Stimulated activated naive CD8-positive, alpha-beta T cell treated with anti-CD3 and anti-CD28 coated beads, Interleukin-15, Interleukin-2, amounts not matched to agents 100 ng/mL and 50 ng/mL, for 24 hours (primary cell): Measurements from ENCODE around the gene PLPPR5.

Experiments used
- H3K27ac Mint-ChIP-seq: one replicate; pipeline ENCODE4 v1.8.0; 2021; ENCODE audit warnings: mild to moderate bottlenecking, mixed read lengths
- H3K27me3 Mint-ChIP-seq: one replicate; pipeline ENCODE4 v1.8.0; 2021; ENCODE audit warnings: mixed read lengths
- H3K36me3 Mint-ChIP-seq: one replicate; pipeline ENCODE4 v1.8.0; 2021; ENCODE audit warnings: low read depth, mixed read lengths
- H3K4me1 Mint-ChIP-seq: one replicate; pipeline ENCODE4 v1.8.0; 2021; ENCODE audit warnings: low read depth, mixed read lengths
- H3K4me3 Mint-ChIP-seq: one replicate; pipeline ENCODE4 v1.8.0; 2021; ENCODE audit warnings: mild to moderate bottlenecking, mixed read lengths
- H3K9me3 Mint-ChIP-seq: one replicate; pipeline ENCODE4 v1.8.0; 2021; ENCODE audit warnings: mixed read lengths

The PLPPR5 gene

DNA sequence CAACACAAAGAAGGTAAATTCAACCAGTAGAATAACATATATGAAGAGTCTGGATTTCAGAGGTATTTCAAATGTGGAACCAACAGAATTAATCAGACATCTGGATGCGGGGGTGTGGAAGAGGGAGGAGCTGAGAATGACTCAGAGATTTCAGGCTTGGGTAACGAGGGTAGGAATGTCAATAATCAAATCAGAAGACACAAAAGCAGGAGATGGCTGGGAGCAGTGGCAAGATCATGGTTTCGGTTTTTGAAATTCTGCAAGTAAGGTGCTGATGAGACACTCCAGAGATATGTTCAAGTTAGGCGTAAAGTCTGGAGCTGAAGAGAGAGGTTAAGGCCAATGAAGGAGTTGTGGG lies 64.0 kb downstream of the PLPPR5 start:
- H3K36me3 Mint-ChIP-seq = no peaks in the 10 kb centered on the region
- H3K4me3 Mint-ChIP-seq = no peak overlapping the region
- no peak overlapping the region for H3K27ac Mint-ChIP-seq
- no peaks in the 10 kb centered on the region for H3K27me3 Mint-ChIP-seq
- H3K4me1 Mint-ChIP-seq = peaks cover 7% of the 10 kb centered on the region
- no peaks in the 10 kb centered on the region for H3K9me3 Mint-ChIP-seq

DNA sequence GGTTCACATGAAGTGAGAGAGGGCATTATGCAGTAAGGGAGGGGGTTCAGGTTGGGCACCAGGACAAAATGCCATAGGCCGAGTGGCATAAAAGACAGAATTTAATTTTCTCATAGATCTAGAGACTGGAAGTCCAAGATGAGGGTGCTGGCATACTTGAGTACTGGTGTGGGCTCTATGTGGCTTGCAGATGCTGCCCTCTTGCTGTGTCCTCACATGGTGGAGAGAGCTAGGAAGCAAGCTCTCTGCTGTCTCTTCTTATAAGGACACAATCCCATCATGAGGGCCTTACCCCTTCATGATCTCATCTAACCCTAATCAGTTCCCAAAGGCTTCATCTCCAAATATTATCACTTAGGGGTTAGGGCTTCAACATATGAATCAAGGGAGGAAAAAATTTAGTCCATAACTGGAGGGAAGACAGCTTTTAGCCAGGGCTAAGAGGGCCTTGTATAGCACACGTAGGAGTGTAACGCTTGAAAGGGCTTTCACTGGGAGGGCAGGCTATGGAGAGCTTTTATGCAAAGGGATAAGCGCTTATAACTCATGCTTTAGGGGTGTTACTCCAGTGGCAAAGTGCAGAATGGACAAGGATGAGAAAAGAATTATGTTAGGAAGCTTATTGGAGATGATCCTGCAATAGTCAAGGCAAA lies 64.5 kb downstream of the PLPPR5 start:
- Mint-ChIP-seq H3K27me3 (no peaks in the 10 kb centered on the region), H3K4me3 (no peak overlapping the region), H3K9me3 (no peaks in the 10 kb centered on the region), H3K36me3 (no peaks in the 10 kb centered on the region), H3K27ac (no peak overlapping the region), H3K4me1 (peaks cover 7% of the 10 kb centered on the region)

DNA sequence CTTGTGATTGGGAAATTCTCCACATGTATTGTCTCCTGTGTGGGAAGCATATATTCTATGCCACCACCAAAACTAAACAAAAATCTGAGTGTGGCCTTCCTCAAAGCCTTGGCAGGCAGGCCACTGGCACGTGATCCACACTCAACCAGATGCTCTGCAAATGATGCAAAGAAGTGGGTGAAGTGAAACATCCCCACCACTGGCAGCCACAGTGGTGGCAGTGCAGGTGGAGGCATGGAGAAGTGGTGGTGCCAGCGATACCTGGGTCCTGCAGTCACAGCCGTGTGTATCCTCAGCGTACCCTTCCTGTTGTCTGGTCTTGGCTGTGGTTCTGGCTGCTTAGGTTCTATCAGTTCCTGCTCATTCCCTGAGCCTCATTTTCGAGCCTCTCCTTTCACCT lies 65.2 kb downstream of the PLPPR5 start:
- Mint-ChIP-seq H3K27ac (no peak overlapping the region), H3K36me3 (no peaks in the 10 kb centered on the region), H3K9me3 (no peaks in the 10 kb centered on the region), H3K4me1 (peaks cover 7% of the 10 kb centered on the region), H3K27me3 (no peaks in the 10 kb centered on the region), H3K4me3 (no peak overlapping the region)

DNA sequence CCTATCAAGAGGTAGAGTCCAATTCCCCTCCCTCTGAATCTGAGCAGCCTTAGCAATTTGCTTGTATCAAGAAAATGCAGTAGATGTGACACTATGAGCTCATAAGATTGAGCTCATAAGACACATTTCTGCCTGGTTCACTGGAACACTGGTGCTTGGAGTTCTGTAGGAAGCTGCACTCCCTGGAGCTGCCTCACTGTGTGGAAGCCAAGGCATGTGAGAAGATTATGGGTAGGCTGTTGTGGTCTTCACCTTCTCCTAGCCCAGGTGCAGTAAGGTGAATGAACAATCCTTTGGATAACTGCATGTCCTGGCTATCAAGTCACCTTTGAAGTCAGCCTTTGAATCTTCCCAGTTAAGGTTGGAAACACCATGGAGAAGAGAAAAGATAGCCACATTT lies 67.3 kb downstream of the PLPPR5 start:
- Mint-ChIP-seq H3K27ac (no peak overlapping the region), H3K4me3 (no peak overlapping the region), H3K36me3 (no peaks in the 10 kb centered on the region), H3K4me1 (peaks cover 7% of the 10 kb centered on the region), H3K9me3 (no peaks in the 10 kb centered on the region), H3K27me3 (no peaks in the 10 kb centered on the region)

DNA sequence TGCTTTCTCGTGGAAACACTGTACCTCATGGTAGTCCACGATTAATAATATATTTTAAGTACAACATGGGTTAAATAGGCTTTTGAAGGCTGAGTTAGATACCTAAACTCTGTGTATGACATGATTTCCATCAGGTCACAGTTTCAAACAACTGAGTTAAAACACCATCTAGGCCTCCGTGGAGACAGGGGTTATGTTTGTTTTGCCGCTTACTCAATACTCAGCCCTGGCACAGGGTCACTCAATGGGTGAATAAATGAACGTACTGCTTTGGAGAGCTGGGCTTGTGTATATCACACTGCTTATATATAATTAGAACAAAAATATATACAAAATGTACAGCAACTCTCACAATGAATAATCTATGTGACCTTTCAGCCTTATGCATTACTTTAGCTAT lies 72.5 kb downstream of the PLPPR5 start:
- H3K27ac Mint-ChIP-seq = no peak overlapping the region
- no peak overlapping the region for H3K4me3 Mint-ChIP-seq
- no peaks in the 10 kb centered on the region for H3K9me3 Mint-ChIP-seq
- no peaks in the 10 kb centered on the region for H3K27me3 Mint-ChIP-seq
- no peaks in the 10 kb centered on the region for H3K36me3 Mint-ChIP-seq
- no peaks in the 10 kb centered on the region for H3K4me1 Mint-ChIP-seq

DNA sequence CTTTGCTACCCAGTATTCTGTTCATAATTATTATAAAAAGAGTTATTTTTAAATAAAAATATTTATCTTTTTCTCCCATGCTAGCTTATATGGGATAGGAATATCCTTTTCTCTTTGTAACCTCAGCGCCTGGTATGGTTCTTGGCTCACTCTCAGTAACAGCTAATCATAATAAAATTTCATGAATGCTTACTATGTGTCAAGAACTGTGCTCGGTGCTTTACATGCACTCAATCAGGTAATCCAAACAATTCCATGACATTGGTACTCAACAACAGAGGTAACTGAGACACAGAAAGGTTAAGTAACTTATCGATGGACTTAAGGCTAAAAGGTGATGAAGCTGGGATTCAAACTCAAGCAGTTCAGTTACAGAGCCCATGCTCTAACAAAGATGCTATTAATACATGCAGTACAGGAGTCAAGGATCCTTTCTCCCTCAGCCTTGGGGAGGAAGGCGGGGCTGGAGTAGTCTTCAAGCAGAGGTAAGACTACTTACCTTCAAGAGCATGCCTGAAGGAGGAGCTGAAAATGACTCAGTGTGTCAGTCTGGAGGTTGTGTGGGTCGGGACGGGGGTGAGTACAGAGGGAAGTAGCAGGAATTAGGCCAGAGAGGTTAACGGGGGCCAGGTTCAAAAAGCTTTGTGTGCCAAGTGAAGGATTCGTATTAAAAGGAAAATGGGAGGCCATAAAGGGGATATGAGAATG lies 73.4 kb downstream of the PLPPR5 start:
- H3K36me3 Mint-ChIP-seq = no peaks in the 10 kb centered on the region
- H3K4me1 Mint-ChIP-seq = no peaks in the 10 kb centered on the region
- H3K9me3 Mint-ChIP-seq = no peaks in the 10 kb centered on the region
- no peaks in the 10 kb centered on the region for H3K27me3 Mint-ChIP-seq
- no peak overlapping the region for H3K4me3 Mint-ChIP-seq
- H3K27ac Mint-ChIP-seq = no peak overlapping the region

DNA sequence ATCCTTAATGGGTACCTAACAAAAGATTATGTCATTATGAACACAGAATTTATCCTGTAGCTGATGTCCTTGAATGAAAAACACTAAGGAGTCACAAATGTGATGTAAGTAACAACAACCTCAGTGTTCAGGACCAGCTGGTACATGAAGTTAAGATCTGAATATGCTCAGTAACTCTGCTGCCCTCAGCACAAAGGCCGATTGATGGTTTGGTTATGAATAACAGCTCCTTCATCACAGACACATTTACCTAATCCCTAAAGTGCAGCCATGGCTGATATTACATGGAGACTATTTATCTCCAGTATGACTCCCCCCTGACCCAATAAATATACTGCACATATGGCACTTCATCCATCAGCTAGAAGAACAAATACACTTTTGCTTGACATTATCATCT lies 75.2 kb downstream of the PLPPR5 start:
- no peak overlapping the region for H3K4me3 Mint-ChIP-seq
- H3K9me3 Mint-ChIP-seq = no peaks in the 10 kb centered on the region
- H3K27me3 Mint-ChIP-seq = no peaks in the 10 kb centered on the region
- H3K36me3 Mint-ChIP-seq = no peaks in the 10 kb centered on the region
- no peak overlapping the region for H3K27ac Mint-ChIP-seq
- no peaks in the 10 kb centered on the region for H3K4me1 Mint-ChIP-seq

DNA sequence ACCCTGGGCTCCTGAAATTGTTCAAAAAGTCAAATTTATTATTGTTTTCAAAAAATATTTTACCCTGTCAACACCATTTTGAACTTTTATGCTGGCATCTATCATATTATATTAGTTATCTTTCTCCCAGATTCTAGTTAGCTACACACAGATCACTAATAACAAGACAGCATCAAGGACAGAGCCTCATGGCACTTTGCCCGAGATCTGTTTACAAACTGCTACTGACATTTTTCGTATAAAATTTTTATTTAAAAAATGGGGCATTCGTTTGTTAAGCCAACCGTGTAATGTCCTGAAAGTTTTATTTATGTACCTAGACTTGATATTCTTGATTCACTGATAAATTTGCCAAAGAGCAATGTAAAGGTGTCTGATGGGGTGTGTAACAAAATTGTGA lies 78.1 kb downstream of the PLPPR5 start:
- Mint-ChIP-seq H3K9me3 (no peaks in the 10 kb centered on the region), H3K27me3 (no peaks in the 10 kb centered on the region)

DNA sequence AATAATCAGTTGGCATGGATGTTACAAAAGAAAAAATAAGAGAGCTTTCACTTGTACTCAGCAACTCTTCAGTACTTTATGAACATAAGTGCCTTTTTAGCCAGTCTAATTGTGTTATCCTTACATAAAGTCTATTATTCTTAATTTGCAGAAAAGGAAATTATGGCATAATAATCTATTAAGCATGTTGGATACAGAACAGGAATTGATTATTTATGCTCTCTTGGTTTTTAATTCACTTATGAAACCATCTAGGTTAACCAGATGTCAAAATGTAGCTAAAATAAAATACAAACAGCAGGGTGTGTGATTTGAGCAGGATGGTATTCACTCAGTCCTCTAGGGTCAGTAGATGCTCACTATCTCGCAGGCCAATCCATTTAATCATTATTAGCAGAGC lies 79.7 kb downstream of the PLPPR5 start:
- Mint-ChIP-seq H3K27me3 (no peaks in the 10 kb centered on the region), H3K4me3 (no peak overlapping the region), H3K4me1 (no peaks in the 10 kb centered on the region), H3K36me3 (no peaks in the 10 kb centered on the region), H3K27ac (no peak overlapping the region), H3K9me3 (no peaks in the 10 kb centered on the region)

More for the DNA sequence above, 78.1 kb downstream of the PLPPR5 start:
- Mint-ChIP-seq H3K4me3 (no peak overlapping the region), H3K27ac (no peak overlapping the region), H3K4me1 (no peaks in the 10 kb centered on the region), H3K36me3 (no peaks in the 10 kb centered on the region)

DNA sequence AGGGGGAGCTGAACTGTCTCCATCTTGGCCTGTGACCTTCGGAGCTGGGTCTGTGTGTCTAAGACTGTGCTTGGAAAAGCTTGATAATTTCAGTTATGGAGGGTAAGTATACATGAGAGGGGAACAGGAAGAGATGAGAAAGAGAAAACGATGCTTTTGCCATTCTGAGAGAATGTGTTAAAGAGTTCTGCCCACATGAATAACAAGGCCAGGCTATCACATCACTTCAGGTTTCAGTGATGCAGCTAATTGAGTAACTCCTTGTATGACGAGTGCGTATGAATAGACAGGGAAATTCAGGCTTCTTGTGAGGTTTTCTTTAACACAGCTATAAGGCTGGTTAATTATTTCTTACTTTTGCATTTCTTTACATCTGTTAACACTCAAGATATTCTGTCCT lies 81.0 kb downstream of the PLPPR5 start:
- Mint-ChIP-seq H3K27me3 (no peaks in the 10 kb centered on the region), H3K9me3 (no peaks in the 10 kb centered on the region), H3K4me1 (no peaks in the 10 kb centered on the region), H3K27ac (no peak overlapping the region), H3K4me3 (no peak overlapping the region), H3K36me3 (no peaks in the 10 kb centered on the region)

DNA sequence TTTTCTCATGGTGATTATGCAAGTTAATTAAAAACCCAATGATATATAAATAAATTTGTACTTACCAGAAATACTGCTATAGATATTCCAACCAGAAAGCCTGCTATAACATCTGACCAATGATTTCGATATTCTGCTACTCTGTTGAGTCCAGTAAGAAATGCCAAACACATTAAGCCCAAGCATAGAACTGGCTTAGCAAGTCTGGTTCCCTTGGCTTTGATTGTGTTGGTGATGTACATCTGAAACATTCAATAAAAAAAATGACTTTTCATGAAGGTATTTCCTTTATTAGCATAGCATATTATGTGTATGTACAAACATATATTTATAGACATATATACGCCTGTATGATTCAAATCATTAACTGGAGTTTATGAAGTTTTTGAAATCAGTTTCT lies 82.8 kb downstream of the PLPPR5 start:
- Mint-ChIP-seq H3K4me1 (no peaks in the 10 kb centered on the region), H3K9me3 (no peaks in the 10 kb centered on the region), H3K4me3 (no peak overlapping the region), H3K27me3 (no peaks in the 10 kb centered on the region), H3K27ac (no peak overlapping the region), H3K36me3 (no peaks in the 10 kb centered on the region)

DNA sequence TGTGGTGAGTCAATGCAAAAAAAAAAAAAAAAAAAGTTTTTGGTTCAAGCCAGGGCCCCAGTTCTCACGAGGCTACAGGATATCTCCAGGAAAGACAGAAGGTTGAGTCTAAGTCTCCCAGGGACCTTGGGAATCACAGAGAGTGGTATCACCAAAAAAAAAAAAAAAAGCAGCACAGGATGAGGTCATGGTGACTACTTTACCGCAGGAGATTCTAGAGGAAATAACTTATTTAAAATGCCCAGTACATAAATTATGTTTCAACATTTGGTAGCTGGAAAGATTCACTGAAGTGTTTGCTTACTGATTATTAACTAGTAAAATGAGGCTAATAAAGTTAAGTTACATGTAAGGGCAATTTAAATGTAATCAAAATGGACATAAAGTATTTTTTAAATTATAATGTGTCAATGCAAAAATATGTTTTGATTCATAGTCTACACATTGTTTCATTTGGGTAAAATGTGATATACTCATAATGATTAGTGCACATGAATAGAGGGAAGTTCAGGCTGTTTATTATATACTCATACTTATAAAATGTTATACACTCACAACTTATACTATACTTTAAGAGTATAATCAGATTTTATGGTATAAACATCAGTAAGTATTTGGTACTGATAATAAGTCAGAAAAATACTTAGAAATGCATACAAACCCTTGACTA lies 84.1 kb downstream of the PLPPR5 start:
- no peaks in the 10 kb centered on the region for H3K27me3 Mint-ChIP-seq
- H3K27ac Mint-ChIP-seq = no peak overlapping the region
- H3K4me1 Mint-ChIP-seq = no peaks in the 10 kb centered on the region
- no peak overlapping the region for H3K4me3 Mint-ChIP-seq
- no peaks in the 10 kb centered on the region for H3K36me3 Mint-ChIP-seq
- no peaks in the 10 kb centered on the region for H3K9me3 Mint-ChIP-seq

DNA sequence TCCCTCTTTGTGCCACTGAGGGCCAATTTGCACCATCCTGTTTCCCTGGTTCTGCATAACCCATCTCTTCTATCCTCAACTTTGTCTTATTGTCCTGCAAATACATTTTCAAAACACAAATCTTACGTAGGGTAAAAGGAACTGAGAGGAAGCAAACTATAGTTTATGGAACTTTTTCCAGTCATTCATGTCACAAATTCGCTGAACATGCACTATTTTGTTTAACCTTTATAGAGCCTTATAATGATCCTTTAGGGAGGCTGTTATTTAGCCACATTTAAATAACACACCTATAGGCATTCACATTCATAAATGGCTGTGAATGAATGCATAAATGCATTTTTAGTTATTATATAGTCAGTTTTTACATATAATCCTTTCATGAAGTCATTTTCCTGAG lies 85.0 kb downstream of the PLPPR5 start:
- H3K4me1 Mint-ChIP-seq = no peaks in the 10 kb centered on the region
- H3K36me3 Mint-ChIP-seq = no peaks in the 10 kb centered on the region

DNA sequence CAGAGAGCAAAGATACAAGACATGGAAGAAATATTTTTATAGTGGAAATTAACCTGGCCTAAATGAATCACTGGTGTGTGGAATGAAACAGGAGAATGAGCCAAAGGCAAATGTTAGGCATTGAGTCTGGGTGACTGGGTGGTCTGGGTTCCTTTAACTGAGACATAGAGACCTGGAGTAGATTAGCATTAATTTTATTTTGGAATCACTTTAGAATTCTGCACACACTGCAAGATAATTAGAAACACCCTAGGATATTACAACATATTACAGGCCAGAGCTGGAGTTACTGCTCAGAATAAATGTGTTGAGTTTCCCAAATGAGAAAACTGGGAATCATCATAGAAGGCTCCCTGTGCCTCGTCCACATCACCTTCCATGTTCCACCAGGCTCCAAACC lies 85.5 kb downstream of the PLPPR5 start:
- Mint-ChIP-seq H3K4me3 (no peak overlapping the region), H3K4me1 (no peaks in the 10 kb centered on the region), H3K27me3 (no peaks in the 10 kb centered on the region), H3K27ac (no peak overlapping the region), H3K36me3 (no peaks in the 10 kb centered on the region), H3K9me3 (no peaks in the 10 kb centered on the region)

More for the DNA sequence above, 85.0 kb downstream of the PLPPR5 start:
- no peaks in the 10 kb centered on the region for H3K27me3 Mint-ChIP-seq
- no peak overlapping the region for H3K4me3 Mint-ChIP-seq
- no peak overlapping the region for H3K27ac Mint-ChIP-seq
- H3K9me3 Mint-ChIP-seq = no peaks in the 10 kb centered on the region

DNA sequence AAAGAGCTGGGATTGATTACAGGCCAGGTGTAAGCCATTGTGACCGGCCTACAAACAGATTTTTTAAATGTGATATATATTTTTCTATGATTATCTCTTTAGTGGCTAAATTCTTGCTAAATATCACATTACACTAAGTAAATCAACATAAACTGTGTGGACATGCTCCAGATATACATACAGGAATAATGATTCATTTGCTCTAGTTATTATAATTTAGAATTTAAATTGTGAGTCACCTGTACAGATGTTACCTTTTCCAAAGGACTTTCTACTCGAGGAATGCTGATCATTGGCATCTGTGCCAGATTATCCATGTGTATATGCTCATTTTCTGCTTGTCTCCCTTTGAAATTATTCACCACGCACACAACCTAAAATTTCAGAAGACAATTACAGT lies 90.1 kb downstream of the PLPPR5 start:
- no peak overlapping the region for H3K27ac Mint-ChIP-seq
- H3K9me3 Mint-ChIP-seq = peaks cover 3% of the 10 kb centered on the region
- H3K4me1 Mint-ChIP-seq = no peaks in the 10 kb centered on the region
- H3K36me3 Mint-ChIP-seq = no peaks in the 10 kb centered on the region
- no peak overlapping the region for H3K4me3 Mint-ChIP-seq
- H3K27me3 Mint-ChIP-seq = no peaks in the 10 kb centered on the region

DNA sequence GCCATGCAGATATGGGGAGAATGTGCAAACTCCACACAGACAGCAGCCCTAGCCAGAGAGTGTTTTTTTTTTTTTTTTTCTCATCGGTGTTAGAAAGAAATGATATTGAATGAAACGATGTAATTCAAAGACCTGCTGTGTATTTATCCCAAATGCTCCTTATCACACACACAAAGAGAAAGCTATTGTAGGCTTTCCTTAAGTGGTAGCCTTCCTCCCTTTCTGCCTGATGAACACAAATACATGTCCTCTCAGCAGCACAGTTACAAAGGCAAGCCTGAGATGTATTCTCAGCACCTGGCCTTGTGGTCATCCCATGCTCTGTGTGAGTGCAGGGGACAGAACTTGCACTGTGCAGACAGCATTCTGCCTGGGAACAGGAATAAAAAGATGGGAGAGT lies 93.8 kb downstream of the PLPPR5 start:
- Mint-ChIP-seq H3K27ac (no peak overlapping the region), H3K4me1 (no peaks in the 10 kb centered on the region)

More for the DNA sequence above, 93.8 kb downstream of the PLPPR5 start:
- peaks cover 3% of the 10 kb centered on the region for H3K9me3 Mint-ChIP-seq
- no peaks in the 10 kb centered on the region for H3K27me3 Mint-ChIP-seq
- no peak overlapping the region for H3K4me3 Mint-ChIP-seq
- H3K36me3 Mint-ChIP-seq = no peaks in the 10 kb centered on the region
